HPDE6-E6E7 (cell line): ENCODE data around the gene SMO.

Source experiments
- DNase-seq: peaks from one replicate; pipeline ENCODE4 v3.0.0; 2011; ENCODE audit warnings: missing footprints; ENCODE audit errors: extremely low spot score

SMO gene

DNA sequence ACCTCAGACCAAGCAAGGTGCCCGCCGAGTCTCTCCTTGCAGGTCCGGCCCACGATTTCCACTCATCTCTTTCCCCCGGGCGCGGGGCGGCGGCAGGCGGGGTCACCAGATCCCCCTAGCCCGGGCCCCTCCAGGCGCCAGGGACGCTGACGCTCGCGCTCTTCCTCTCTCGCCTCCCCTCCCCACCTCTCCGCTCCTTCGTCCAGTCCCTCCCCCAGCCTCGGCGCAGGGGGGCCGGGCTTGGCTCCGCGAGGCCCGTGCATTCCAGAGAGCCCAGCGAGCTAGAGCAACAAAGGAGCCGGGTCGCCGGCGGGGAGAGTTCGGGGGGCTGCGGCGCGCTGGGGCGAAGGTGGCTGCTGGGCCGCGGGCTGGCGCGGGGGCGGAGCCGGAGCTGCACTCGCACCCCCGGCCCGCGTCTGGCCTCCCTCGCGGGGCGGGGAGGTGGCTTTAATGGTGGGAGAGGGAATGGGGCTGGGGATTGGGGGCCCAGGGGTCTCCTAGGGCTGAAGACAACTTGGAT, at the start of gene SMO:
Gene SMO, plus strand, starts transcription at position 262 of the 520 bp plus-strand sequence. CDS start 519 bp downstream, outside the sequence.
- DNase-seq: no peak

DNA sequence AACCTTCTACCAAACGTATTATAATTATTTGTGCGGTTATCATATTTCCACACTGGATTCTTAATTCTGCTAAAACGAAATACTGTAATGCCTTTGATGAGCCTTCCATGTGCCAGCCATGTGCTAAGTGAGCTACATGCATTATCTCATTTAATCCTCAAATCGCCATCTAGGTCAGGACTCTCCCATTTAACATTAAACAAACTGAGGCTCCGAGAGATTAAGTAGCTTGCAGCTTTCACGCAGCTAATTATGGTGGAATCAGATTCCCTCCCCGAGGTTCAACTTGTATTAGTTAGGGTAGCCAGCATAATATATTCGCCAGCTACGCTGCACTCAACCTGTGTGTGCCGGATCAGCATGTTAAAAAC, 44.7 kb upstream of the SMO start:
- DNase-seq: no peak

DNA sequence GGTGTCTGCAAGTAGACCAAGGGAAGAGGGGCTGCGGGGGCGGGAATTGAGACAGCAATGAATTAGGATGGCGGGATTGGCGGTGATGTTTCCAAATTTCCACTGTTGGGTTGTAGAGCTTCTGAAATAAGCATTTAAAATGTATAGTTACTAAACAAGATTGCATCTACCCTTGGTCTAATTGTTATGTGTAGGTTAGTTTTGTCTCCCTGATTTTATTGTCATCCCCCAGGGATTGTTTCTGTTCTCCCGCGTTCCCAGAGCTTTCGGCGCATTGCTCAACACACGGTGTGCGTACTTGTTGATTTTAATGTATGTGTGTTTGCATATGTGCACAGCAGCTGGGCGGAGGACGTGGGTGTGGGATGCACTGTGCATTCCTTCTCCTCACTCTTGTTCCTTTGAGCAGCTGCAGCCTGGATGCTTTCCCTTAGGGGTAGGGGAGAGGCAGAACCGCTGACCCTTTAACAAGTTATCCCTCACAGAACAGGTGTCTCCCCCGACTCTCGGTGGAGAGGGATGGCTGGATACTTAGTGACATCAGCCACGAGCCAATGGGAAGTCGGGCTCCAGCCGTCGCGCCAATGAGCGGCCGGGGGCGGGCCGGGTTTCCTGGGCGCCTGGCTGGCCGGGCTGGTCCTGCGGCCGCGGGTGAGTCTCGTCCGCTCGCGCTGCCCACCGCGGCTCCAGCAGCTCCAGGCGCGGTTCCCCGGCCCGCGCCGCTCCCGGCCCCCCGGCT, 44.2 kb upstream of the SMO start, which contains the start of gene TSPAN33:
Gene TSPAN33, plus strand, starts transcription at position 613 of the 739 bp plus-strand sequence. CDS start 274 bp downstream, outside the sequence.
- DNase-seq: peak; percentile 91

DNA sequence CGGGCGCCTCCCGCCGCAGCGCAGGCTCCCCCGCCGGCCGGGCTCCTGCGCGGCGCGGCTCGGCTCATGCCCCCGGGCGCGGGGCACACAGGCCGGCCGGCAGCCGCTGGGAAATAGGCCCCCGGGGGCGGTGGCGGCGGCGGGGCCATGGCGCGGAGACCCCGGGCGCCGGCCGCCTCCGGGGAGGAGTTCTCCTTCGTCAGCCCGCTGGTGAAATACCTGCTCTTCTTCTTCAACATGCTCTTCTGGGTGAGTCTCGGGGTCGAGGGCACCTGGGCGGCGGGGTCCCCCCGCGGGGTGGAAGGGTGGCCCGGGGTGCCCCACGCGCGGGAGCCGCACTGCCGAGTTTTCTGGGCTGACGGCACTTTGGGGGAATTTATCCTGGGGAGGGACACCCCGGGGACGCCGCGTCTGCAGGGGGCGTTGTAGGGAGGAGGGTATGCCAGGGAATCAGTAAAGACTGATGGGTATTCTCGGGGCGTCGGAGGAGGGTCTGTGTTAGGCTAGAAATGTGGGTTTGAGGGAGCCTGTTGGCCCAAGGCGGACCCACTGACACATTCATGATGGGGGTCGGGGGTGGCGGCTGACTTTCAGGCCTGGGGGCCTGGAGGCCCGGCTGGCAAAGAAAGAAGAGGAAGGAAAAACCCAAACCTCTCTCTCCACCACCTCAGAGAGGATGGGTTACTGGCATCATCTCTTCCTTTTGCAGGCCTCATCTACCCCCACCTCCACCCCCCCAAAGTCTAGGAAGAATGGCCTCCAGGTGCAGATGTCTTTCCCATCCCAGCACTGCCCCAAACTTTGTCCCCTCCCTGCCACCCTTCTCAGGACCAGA, 43.4 kb upstream of the SMO start:
- no peak for DNase-seq

DNA sequence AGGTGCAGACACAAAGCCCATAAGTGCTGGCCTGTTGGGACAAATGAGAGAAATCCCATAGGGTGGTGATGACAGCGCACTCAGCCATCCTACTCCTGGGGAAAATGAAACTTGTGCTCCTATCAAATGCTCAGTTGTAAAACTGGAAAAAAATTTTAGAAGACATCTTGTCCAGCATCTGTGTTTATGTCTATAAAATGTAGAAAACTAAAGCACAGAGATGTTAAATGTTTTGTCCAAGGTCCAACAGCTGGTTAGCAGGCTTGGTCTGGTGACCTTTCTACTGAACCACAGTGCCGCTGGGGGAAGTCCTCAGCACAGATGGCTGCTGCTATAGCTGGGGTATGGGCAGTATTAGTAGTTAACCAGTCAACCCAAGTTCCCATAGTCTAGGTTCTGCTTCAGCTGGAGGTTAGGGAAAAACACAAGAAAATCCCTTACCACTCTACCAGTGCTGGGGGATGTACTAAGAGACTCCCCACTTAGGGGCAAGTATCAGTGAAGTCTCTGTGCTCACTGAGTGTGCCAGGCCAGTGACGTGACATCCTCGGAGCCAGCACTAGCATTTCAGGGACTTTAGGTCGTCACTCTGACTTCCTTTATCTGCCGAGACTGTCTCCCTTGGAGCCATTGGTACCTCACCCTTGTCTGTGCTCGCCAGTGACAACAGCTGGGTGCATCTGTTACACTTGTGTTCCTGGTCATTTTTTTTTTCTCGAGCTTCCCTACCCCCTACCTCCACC, 42.0 kb upstream of the SMO start:
- DNase-seq: no peak

DNA sequence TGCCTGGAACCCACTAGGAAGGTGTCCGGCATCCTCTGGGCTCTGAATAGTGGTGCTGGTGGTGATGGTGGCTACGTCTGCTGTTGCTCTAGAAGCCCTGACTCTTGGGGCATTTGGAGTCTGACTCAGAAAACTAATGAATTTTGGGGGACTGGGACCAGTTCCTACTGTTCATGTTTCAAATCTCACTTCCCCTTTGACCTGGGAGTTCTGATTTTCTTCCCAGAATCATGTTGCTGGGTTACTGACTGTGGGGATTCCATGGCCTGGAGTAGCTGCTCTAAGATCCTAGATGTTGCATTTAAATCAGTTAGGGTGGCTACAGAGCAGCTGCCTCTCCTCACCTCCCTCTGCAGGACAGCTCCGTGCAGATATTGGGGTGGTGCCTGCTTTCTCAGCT, 40.7 kb upstream of the SMO start:
- DNase-seq: no peak

DNA sequence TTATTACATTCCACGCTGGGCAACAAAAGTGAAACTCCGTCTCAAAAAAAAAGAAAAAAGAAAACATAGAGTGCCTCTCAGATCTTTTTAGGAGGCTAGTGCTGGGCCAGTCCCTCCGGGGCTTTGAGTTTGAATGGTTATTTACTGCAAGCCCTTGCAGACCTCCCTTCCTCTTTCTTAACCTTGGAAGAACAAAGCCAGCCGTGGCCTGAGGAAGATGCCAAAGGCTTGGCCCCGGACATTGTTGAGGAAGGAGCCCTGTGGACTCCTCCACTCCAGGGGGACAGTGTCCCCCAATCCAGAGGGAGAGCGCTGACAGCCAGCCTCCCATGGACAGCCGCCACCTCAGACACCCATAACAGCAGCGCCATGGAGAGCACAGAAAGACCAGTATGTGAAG, 38.9 kb upstream of the SMO start:
- no peak for DNase-seq

DNA sequence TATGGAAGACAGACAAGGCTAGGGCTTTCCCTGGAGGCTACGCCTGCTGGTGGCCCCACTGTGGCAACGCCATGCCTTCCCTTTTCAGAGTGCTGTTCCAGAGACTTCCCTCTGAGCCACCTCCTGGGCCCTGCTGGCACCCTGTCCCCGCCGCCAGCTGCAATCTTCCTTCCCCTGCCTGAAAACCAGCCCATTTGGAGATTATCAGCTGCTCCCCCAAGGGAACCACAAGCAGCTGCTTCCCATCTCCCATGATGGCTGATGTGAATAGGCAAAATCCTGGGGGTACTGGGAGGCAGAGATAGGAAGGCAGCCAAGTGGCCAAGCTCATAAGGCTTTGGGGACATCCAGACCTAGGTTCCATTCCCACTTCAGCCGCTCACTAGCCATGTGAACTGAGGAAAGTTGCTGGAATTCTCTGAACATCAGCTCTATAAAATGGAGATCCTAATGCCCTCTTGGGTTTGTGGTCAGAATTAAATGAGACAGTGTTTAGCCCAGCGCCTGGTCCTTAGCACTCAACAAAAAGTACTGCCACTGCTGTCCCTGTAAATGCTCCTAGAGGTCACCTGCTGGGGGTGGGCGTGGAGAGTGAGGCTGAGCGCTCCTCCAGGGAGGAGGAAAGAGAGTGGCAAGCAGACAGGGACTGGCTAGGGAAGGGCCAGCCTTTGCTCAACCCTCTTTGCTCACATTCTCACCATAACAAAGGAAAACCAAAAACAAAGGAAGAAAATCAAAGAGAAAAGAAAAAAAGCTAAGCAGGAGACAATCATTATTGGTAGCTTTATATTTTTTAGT, 38.0 kb upstream of the SMO start:
- no peak for DNase-seq

DNA sequence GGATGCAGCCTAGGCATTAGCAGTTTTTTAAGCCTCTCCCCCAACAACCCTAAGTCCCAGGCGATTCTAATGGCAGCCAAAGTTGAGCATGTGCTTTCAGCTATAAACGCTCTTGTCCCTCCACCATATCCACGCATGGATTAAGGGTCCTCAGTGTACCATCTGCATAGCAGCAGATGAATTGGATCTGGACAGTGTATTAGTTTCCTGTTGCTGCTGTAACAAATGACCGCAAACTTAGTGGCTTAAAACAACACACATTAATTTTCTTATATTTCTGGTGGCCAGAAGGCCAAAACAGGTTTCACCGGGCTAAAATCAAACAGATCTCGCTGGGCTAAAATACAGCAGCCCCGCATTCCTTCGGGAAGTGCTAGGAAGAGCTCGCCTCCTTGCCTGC, 30.8 kb upstream of the SMO start:
- no peak for DNase-seq

DNA sequence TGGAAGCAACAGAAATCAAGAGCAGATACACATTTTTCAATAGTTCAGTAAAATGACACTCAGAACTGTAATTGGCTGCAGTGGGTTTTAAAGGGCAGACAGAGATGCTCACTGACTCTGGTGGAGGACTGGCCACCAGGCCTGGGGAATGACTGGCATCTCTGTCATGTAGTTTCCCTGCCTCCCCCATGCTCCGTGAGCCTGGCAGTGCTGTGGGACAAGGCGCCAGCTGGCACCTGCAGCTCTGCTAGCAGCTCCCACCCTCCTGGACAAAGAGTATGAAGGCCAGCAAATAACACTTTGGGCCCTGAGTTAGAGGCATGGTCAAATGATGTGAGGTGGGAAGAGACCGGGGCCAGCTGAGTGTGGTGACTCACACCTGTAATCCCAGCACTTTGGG, 28.9 kb upstream of the SMO start:
- DNase-seq: no peak

DNA sequence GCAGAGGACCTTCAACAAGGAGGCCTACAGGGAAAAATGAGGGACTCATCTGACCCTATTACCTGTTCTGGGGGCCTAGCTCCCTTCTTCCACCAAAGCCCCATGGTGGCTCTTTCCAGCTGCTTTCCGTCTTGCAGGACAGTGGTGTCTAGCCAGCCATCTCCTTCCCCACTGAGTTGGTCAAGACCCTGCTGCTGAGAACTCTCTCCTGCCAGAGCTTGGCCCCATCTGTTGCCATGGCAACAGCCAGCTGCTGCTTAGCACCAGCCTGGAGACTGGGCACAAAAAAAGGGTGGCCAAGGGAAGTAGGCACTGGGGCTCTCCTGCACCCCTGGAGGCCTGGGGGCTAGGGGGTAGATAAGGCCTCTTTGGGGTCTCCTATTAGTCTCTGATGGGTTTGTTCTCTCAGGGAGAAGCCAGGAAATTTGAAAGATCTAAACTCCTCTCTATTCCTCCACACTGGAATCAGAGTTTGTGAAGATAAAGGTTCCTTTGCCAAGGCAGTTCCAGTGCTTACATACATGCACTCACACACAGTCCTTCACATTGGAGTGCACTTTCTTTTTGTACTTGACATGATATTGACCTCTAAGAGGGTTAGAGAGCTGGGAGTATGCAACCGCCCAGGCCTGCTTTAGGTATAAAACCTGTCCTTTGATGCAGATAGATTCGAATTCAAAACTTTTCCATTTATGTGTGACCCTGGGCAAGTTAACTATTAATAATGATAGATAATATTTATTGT, 28.1 kb upstream of the SMO start:
- DNase-seq: no peak

DNA sequence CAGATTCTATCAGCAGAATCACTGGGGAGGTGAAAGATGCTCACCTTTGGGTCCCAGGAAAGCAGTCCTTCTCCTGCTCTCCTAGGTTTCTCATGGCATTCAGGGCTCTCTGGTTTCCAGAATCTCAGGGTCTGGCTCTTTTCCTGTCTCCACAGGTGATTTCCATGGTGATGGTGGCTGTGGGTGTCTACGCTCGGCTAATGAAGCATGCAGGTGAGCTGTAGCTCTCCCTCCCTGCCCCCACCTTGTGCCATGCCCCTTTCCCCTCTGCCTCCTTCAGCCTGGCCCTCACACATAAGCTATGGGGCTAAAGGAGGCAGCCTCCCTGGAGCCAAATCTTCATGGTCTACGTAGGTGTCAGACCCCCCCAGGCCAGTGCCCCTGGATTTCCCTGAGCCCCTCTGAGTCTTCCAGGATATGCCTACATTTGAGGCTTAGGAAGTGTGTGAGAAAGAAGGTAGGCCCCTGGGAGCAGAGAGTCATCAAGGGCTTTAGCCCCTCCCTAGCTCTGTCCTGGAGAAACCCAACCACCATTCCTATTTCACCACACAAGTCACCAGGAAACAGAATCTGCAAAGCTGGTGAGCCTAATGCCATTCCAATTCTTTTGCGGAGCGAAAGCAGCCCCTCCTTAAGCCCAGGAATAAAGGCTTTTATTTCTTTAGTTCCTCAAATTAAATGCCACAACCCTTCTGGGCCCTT, 26.8 kb upstream of the SMO start:
- no peak for DNase-seq

DNA sequence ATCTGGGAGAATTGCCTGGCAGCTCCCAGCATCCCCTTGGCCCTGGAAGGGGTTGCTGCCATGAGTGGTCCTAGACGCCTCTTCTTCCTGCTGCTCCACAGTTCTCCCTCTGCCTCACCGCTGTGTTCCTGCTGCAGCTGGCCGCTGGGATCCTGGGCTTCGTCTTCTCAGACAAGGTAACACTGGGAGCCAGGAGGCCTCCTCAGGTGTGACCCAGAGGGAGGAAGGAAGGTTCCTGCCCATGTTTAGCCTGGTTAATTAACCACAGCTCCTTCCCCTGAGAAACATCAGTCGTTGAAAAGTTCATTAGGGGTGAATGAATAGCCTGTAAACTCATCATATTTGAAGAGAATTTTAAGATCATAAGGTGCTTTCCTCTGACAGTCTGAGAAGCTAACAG, 25.7 kb upstream of the SMO start:
- no peak for DNase-seq

DNA sequence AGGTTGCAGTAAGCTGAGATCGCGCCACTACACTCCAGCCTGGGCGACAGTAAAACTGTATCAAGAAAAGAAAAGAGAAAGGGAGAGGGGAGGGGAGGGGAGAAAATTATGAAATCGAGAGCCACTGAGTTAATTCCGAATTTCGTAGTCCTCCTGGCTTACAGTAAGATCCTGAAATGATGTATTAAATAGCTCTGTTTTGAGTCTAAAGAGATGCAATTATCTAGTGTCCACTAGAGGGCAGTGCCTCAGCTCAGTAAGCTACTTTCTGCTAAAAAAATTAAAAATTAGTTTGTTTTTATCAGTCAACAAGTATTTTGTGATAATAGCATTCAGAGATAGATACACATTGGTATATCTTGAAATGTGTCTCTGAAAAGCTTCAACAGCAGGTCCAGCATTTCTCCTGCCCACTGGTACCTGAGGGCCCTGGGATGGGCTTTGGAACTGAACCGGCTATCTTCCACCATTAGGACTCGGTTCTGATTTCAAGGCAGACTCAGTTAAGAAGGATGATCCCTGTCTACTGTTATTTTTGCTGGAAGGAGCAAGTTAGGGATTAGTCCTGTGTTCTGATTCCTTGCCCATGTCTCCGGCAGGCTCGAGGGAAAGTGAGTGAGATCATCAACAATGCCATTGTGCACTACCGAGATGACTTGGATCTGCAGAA, 24.4 kb upstream of the SMO start:
- no peak for DNase-seq

DNA sequence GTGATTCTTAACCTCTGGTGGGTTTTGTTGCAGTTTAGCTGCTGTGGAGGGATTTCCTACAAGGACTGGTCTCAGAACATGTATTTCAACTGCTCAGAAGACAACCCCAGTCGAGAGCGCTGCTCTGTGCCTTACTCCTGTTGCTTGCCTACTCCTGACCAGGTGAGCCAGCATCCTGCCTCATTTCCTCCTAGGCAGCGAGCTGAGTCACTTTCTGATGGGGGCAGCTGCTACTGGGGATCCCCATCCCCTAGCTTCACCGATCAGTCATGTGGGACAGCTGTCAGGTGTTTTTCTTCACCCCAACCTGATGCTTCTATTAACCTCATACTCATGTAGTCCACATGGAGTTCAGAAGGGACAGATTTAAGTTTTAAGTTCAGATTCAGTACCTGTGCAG, 21.7 kb upstream of the SMO start:
- DNase-seq: no peak

DNA sequence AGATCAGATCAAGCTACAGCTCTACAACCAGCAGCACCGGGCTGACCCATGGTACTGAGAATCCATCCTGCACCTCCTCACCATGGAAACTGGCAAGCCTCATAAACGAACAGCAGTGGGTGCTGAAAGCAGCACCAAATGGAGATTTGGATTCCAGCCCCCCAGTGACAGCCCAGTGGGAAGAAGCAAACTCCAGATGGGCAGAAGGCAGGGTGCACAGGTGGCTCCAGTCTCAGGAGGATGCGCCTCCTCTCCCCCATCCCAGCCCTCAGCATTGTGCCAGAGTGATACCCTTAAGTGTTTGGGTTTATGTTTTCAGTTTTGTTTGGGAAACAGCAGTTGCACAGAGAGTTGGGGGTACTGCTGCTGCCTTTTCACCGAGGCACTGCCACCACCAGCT, 20.6 kb upstream of the SMO start:
- no peak for DNase-seq

DNA sequence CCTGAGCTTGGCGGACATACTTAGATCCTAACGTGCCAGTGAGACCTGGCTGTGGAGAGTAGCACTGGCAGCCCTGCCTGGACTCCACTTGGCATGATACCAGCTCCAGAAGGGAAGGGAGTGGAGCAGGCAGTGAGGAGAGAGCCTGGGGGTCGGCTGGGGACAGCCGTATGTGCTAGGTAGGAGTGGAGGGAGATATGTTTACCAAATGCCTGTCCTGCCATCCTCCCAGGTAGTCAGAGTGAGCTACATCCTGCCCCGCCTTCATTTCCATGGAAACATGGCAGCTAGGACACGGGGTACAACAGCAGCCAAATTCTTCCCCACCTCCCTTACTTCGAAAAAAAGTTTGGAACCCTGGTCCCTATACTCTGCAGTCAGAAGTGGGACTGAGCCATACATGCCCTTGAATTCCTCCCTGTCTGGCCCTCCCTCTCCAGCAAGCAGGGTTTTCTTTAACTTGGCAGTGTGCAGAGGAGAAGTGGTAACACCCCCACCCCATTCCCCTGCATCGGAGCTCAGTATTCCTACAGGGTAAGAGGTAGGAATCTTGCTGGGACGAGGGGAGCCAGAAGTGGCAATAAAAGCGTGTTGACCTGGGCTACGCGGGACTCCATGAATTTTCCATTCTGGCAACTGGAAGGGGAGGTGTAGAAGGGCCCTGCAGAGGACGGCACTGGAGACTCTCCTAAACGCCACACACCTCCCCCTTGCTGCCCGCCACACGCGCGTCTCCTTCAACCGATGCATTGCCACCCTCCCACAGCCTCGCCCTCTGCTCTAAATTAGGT, 20.0 kb upstream of the SMO start:
- no peak for DNase-seq

DNA sequence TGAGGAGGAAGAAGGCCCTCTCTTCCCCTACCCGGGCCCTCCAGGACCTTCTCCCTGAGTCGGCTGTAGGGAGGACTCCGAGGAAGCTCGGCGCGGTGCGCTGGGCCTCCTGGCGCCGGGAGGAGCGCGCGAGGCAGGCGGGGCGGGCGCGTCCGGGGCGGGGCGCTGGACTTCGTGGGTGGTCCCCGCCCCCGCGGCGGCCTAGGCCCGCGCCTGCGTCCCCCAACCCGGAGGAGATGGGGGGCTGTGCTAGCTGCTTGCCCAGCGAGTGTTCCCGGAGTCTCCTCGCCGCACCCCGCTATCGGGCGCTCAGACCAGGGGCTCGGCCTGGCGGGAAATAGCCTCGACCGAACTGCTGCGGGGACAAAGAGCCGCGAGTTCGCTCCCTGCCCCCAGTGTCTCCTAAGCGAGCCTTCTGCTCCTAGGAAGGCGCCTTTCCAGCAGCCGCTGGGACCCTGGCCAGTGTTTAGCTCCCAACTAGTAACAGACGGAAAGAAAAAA, 19.2 kb upstream of the SMO start:
- DNase-seq: no peak
